RWPE2 (cell line): ENCODE measurements around the gene PRRX1.

ENCODE experiments used
- ATAC-seq: fragments of 200-7000 bp; cut with Tn5 transposase; 3 replicates; pipeline ENCODE4 v1.9.1; 2021; ENCODE audit warnings: low read depth
- DNase-seq: peaks from one replicate; pipeline ENCODE4 v3.0.0-alpha.2; 2020; ENCODE audit warnings: low spot score
- H3K27ac ChIP-seq: fragments of 450-650 bp; 2 replicates; pipeline ENCODE4 v1.5.1; 2017; ENCODE audit warnings: mild to moderate bottlenecking; ENCODE audit not compliant: poor library complexity, severe bottlenecking
- H3K27me3 ChIP-seq: fragments of 250-450 bp; sonication (Bioruptor Pico); 2 replicates; pipeline ENCODE4 v1.5.1; 2021; ENCODE audit warnings: mild to moderate bottlenecking, moderate library complexity; ENCODE audit not compliant: insufficient read depth, poor library complexity, severe bottlenecking
- H3K36me3 ChIP-seq: fragments of 250-450 bp; sonication (Bioruptor Pico); 2 replicates; pipeline ENCODE4 v1.5.1; 2020; ENCODE audit warnings: low read depth, mild to moderate bottlenecking, moderate library complexity
- H3K4me1 ChIP-seq: fragments of 250-450 bp; sonication (Bioruptor Pico); 2 replicates; pipeline ENCODE4 v1.5.1; 2021; ENCODE audit warnings: mild to moderate bottlenecking, moderate library complexity; ENCODE audit not compliant: insufficient read depth, poor library complexity, severe bottlenecking
- H3K4me3 ChIP-seq: fragments of 250-450 bp; sonication (Bioruptor Pico); 2 replicates; pipeline ENCODE4 v1.5.1; 2021; ENCODE audit warnings: mild to moderate bottlenecking, moderate library complexity; ENCODE audit not compliant: severe bottlenecking
- H3K9me3 ChIP-seq: fragments of 250-450 bp; sonication (Bioruptor Pico); 2 replicates; pipeline ENCODE4 v1.5.1; 2021; ENCODE audit warnings: mild to moderate bottlenecking, moderate library complexity; ENCODE audit not compliant: severe bottlenecking
- CTCF ChIP-seq: fragments of 450-650 bp; IDR thresholded peaks from one replicate; pipeline ENCODE4 v1.5.1; 2017; ENCODE audit warnings: mild to moderate bottlenecking, moderate library complexity; ENCODE audit not compliant: poor library complexity, severe bottlenecking

The PRRX1 gene

GRCh38 chr1:170672316-170672715 lies 8.4 kb downstream of the PRRX1 start:
- Histone ChIP-seq H3K9me3 (no peaks in the 10 kb centered on the region), H3K4me1 (no peaks in the 10 kb centered on the region), H3K4me3 (no peak overlapping the region), H3K27me3 (peaks cover 3% of the 10 kb centered on the region), H3K27ac (no peak overlapping the region), H3K36me3 (no peaks in the 10 kb centered on the region)
- DNase-seq: no peak
- no peak for ATAC-seq
- TF ChIP-seq CTCF: no peak

DNA sequence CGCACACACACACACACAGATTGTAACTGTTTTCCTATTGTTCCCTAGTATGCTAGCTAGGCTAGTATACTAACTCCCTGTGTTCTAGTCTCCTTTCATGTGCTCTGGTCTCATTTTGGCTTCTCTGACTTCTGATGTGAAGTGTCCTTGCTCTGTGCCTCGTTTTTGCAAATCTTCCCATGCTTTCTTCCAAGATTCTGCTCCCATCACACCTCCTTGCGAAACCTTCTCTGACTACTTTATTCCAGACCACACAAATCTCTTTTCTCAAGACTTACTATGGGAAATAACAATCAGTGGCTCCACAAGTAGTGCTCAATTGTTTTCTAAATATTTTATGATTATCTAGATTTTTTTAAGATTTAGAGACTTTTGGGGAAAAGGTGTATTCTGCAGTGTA lies 10.3 kb downstream of the PRRX1 start:
- no peak overlapping the region for H3K27ac ChIP-seq

DNA sequence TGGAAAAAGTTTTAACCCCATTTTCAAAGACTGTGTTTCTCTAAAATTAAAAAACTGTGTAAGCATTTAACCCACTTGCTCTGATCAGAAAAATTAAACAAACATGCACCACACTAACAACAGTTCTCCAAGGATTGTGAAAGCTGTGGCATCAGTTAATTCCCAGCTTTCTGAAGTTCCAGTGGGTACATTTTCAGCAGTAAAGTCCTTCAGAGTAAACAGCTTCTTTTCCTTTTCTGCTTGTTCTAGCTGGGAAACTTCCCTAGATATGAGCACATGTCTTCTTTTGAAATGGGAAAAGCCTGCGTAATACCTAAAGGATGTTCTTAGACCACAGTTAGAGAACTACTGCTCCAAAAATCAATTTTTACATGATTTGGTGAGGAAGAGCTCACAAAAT lies 11.1 kb downstream of the PRRX1 start:
- Histone ChIP-seq H3K27me3 (peaks cover 3% of the 10 kb centered on the region), H3K27ac (no peak overlapping the region), H3K4me1 (no peaks in the 10 kb centered on the region), H3K4me3 (no peak overlapping the region), H3K9me3 (no peaks in the 10 kb centered on the region), H3K36me3 (no peaks in the 10 kb centered on the region)
- DNase-seq: no peak
- no peak for TF ChIP-seq CTCF
- no peak for ATAC-seq

More for the DNA sequence above, 10.3 kb downstream of the PRRX1 start:
- no peak for TF ChIP-seq CTCF
- H3K27me3 ChIP-seq: peaks cover 3% of the 10 kb centered on the region
- no peak overlapping the region for H3K4me3 ChIP-seq
- H3K4me1 ChIP-seq: no peaks in the 10 kb centered on the region
- ATAC-seq (no peak), DNase-seq (no peak)
- H3K36me3 ChIP-seq: no peaks in the 10 kb centered on the region
- no peaks in the 10 kb centered on the region for H3K9me3 ChIP-seq

GRCh38 chr1:170675865-170676264 lies 11.9 kb downstream of the PRRX1 start:
- Histone ChIP-seq H3K27ac (no peak overlapping the region), H3K4me1 (no peaks in the 10 kb centered on the region), H3K27me3 (peaks cover 3% of the 10 kb centered on the region), H3K4me3 (no peak overlapping the region), H3K36me3 (no peaks in the 10 kb centered on the region), H3K9me3 (no peaks in the 10 kb centered on the region)
- no peak for TF ChIP-seq CTCF
- DNase-seq: no peak
- no peak for ATAC-seq

DNA sequence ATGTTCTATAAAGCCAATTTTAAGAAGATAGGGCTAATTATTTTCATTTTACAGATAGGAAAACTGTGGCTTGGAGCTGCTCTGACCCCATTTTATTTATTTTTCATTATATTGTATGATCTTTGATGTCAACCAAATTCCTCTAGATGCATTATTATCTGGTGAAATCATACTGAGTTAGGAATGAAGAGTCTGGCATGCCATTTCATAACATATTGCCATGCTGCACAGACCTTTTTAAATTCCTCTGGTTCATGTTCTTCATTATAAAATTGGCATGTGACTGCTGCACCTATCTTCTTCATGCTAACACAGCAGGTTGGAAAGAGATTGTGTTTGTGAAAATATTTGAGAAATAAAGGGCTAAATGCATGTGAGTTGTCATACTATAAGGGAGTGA lies 12.7 kb downstream of the PRRX1 start:
- no peaks in the 10 kb centered on the region for H3K9me3 ChIP-seq
- H3K4me3 ChIP-seq: no peak overlapping the region
- peaks cover 3% of the 10 kb centered on the region for H3K27me3 ChIP-seq
- H3K27ac ChIP-seq: no peak overlapping the region
- ATAC-seq (no peak), DNase-seq (no peak)
- H3K36me3 ChIP-seq: no peaks in the 10 kb centered on the region
- TF ChIP-seq CTCF: no peak
- no peaks in the 10 kb centered on the region for H3K4me1 ChIP-seq
